GM18526 (cell line): Measurements from ENCODE around the gene IKZF1.

Experiments used
- POLR2A ChIP-seq: IDR thresholded peaks from 3 replicates; pipeline ENCODE4 v1.6.1; 2011; ENCODE audit not compliant: insufficient read length; ENCODE audit errors: extremely low read depth

Gene IKZF1

GRCh38 chr7:50449881-50450589 lies 145.5 kb downstream of the IKZF1 start, which contains the start of gene FIGNL1:
TSS of gene FIGNL1 (minus strand) at chr7:50450350. CDS start at chr7:50447287, 3,063 bp downstream.
- TF ChIP-seq POLR2A = peak; percentile 84

- TF ChIP-seq POLR2A = no peak
Measured at GRCh38 chr7:50450590-50451032, 146.1 kb downstream of the IKZF1 start.
